ENCODE results near the gene ABCC5.

DNA sequence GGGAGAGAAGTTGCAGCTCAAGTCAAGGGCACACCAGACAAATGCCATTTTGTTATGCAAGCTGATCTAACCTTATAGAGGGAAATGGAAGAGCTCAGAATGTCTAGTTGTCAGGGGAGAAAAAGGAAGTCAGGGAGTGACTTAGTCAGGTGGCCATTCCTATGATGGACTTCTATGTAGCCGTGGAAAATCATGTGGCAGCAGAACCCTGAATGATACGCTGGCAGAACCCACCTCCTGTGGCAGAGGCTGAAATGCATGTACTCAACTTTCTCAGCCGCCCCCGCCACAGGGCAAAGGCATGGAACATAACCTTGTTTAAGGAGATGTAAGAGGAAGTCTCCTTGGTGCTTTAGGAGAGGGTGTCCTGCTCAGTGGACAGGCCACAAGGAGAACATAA lies 95.3 kb downstream of the ABCC5 start:
- TF ChIP-seq SAP30 (IDR thresholded peaks at IDR 0.05; ENCODE audit: insufficient read depth, insufficient replicate concordance, low read length) (no peak), POLR2A (IDR thresholded peaks at IDR 0.05; ENCODE audit: control extremely low read depth in 1 of 2, low read depth in 2 of 2, low read length in 2 of 2) (no peak), SP1 (IDR thresholded peaks at IDR 0.05; ENCODE audit: low read depth, low read length) (no peak), SIN3A (conservative IDR thresholded peaks at IDR 0.05 in 1 of 2, IDR thresholded peaks at IDR 0.05 in 1 of 2; ENCODE audit: low read depth in 1 of 2, low read length in 2 of 2) (no peak)
- TF ChIP-seq, protein P1, sequence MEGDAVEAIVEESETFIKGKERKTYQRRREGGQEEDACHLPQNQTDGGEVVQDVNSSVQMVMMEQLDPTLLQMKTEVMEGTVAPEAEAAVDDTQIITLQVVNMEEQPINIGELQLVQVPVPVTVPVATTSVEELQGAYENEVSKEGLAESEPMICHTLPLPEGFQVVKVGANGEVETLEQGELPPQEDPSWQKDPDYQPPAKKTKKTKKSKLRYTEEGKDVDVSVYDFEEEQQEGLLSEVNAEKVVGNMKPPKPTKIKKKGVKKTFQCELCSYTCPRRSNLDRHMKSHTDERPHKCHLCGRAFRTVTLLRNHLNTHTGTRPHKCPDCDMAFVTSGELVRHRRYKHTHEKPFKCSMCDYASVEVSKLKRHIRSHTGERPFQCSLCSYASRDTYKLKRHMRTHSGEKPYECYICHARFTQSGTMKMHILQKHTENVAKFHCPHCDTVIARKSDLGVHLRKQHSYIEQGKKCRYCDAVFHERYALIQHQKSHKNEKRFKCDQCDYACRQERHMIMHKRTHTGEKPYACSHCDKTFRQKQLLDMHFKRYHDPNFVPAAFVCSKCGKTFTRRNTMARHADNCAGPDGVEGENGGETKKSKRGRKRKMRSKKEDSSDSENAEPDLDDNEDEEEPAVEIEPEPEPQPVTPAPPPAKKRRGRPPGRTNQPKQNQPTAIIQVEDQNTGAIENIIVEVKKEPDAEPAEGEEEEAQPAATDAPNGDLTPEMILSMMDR (IDR thresholded peaks at IDR 0.05; ENCODE audit: control extremely low read depth in 1 of 3, insufficient read depth in 1 of 3, low read depth in 1 of 3, low read length in 3 of 3) = no peak

Measured in H1 (cell line).